K562 (cell line): Measurements from ENCODE around the gene NPC1. TPM values are rescaled to one million over a fixed set of nuclear protein-coding genes. Genes with fewer than 3 reads are reported as not detected.

ENCODE experiments used
- ATAC-seq: fragments of 200-7000 bp; cut with Tn5 transposase; 3 replicates; pipeline ENCODE4 v1.9.1; 2020; ENCODE audit warnings: moderate library complexity
- BruUV-seq: library from RNA; stranded (reverse); fragments of 400-500 nt; replicated peaks from 2 replicates; lab custom pipeline; 2021; lab: Mats Ljungman, UMichigan
- CTCF ChIA-PET: fragments of 300-600 bp; formaldehyde crosslinking; extraction: SDS; loops from one replicate; lab custom pipeline; 2021; ENCODE audit warnings: low intra/inter-chr PET ratio; lab: Yijun Ruan, JAX
- POLR2A ChIA-PET: fragments of 300-600, 350-650 bp; sonication (Branson Sonifier 250); formaldehyde crosslinking; extraction: SDS; loops from one replicate; lab custom pipeline; 2021; ENCODE audit warnings: antibody characterized with exemption, inconsistent platforms; lab: Yijun Ruan, JAX
- DNase-seq, 4 experiments: peaks; one replicate each; pipeline versions ENCODE4 v3.0.0 to v3.0.0-alpha.2; 2011 to 2018; ENCODE audit warnings: low spot score in 3 of 4, mixed read lengths in 3 of 4; ENCODE audit errors: extremely low read depth in 1 of 4
- FAIRE-seq: peaks from 2 replicates; lab custom pipeline; 2011; peaks lifted over from hg19 to GRCh38; lab: Jason Lieb, UNC
- H2AFZ ChIP-seq: 2 replicates; pipeline ENCODE4 v1.6.0; 2011; ENCODE audit warnings: low read depth, low read length, control low read depth, inconsistent platforms
- H3K27ac ChIP-seq: fragments of 200-600 bp; 3 replicates; pipeline ENCODE4 v1.8.0; 2011; ENCODE audit warnings: low read depth, mild to moderate bottlenecking, control low read depth, inconsistent platforms, low read length, moderate library complexity, mixed read lengths; ENCODE audit errors: extremely low read depth
- H3K27me3 ChIP-seq, 2 experiments: fragments of 300-600 bp in 1 of 2; 2 replicates in 1 of 2; 3 replicates in 1 of 2; pipeline versions ENCODE4 v1.6.0 to v1.8.0; 2011; ENCODE audit warnings: inconsistent platforms in 2 of 2, low read length in 2 of 2, mild to moderate bottlenecking in 1 of 2, mixed read lengths in 1 of 2, moderate library complexity in 1 of 2; ENCODE audit not compliant: control insufficient read depth in 2 of 2, insufficient read depth in 2 of 2
- H3K36me3 ChIP-seq: fragments of 300-600 bp; 3 replicates; pipeline ENCODE4 v1.8.0; 2011; ENCODE audit warnings: mild to moderate bottlenecking, low read length, inconsistent platforms; ENCODE audit not compliant: control insufficient read depth, insufficient read depth
- H3K4me1 ChIP-seq, 2 experiments: fragments of 200-600 bp in 1 of 2; replicated peaks in 1 of 2; 2 replicates in 1 of 2; 3 replicates in 1 of 2; pipeline versions ENCODE4 v1.5.1 to v1.8.0; 2011; ENCODE audit warnings: inconsistent platforms in 2 of 2, low read length in 2 of 2, mild to moderate bottlenecking in 1 of 2, mixed read lengths in 1 of 2, moderate library complexity in 1 of 2; ENCODE audit not compliant: control insufficient read depth in 2 of 2, insufficient read depth in 2 of 2
- H3K4me2 ChIP-seq: 2 replicates; pipeline ENCODE4 v1.6.1; 2011; ENCODE audit warnings: low read length, control low read depth, inconsistent platforms, mixed read lengths; ENCODE audit not compliant: insufficient read depth
- H3K4me3 ChIP-seq: fragments of 200-600 bp; sonication (generic), shearing (Covaris generic); 2 replicates; pipeline ENCODE4 v1.5.1; 2016; ENCODE audit warnings: control low read depth, inconsistent platforms
- H3K79me2 ChIP-seq: fragments of 200-600 bp; 3 replicates; pipeline ENCODE4 v1.8.0; 2011; ENCODE audit warnings: low read length, inconsistent platforms; ENCODE audit not compliant: control insufficient read depth, insufficient read depth
- H3K9ac ChIP-seq, 2 experiments: 2 replicates each; pipeline versions ENCODE4 v1.6.0 to v1.6.1; 2011; ENCODE audit warnings: low read depth in 2 of 2, low read length in 2 of 2, control low read depth in 1 of 2, inconsistent platforms in 1 of 2, mild to moderate bottlenecking in 1 of 2, mixed read lengths in 1 of 2; ENCODE audit not compliant: insufficient read depth in 1 of 2
- H3K9me1 ChIP-seq: one replicate; pipeline ENCODE4 v1.6.0; 2011; ENCODE audit warnings: inconsistent platforms, mild to moderate bottlenecking, low read length, moderate library complexity; ENCODE audit not compliant: control insufficient read depth, insufficient read depth
- H3K9me3 ChIP-seq: replicated peaks from 2 replicates; pipeline ENCODE4 v1.5.1; 2011; ENCODE audit warnings: low read depth, low read length, inconsistent platforms; ENCODE audit not compliant: control insufficient read depth, insufficient read depth
- H4K20me1 ChIP-seq: replicated peaks from 2 replicates; pipeline ENCODE4 v1.6.1; 2011; ENCODE audit warnings: low read length, inconsistent platforms, mixed read lengths; ENCODE audit not compliant: control insufficient read depth, insufficient read depth
- ARID1B ChIP-seq: fragments of 450-650 bp; IDR thresholded peaks from 2 replicates; pipeline ENCODE4 v1.6.1; 2016; ENCODE audit warnings: antibody characterized with exemption, mild to moderate bottlenecking, inconsistent platforms
- BHLHE40 ChIP-seq: IDR thresholded peaks from 2 replicates; pipeline ENCODE4 v1.6.1; 2011; ENCODE audit warnings: low read length, improper control_type of control experiment
- CBFA2T2 ChIP-seq: fragments of 450-650 bp; conservative IDR thresholded peaks from 2 replicates; pipeline ENCODE4 v1.6.1; 2017; ENCODE audit warnings: mild to moderate bottlenecking
- CEBPB ChIP-seq: fragments of 450-650 bp; IDR thresholded peaks from 2 replicates; pipeline ENCODE4 v1.6.1; 2016; ENCODE audit warnings: missing genetic modification characterization, missing compliant biosample characterization
- MEF2A ChIP-seq: IDR thresholded peaks from 2 replicates; pipeline ENCODE4 v1.6.1; 2011; ENCODE audit warnings: low read depth, mild to moderate bottlenecking, low read length, moderate library complexity; ENCODE audit not compliant: control insufficient read depth
- MEIS2 ChIP-seq: fragments of 450-650 bp; IDR thresholded peaks from 2 replicates; pipeline ENCODE4 v1.6.1; 2014; ENCODE audit warnings: mild to moderate bottlenecking; ENCODE audit not compliant: partially characterized antibody
- POLR2A ChIP-seq: fragments of 450-650 bp; conservative IDR thresholded peaks from 2 replicates; pipeline ENCODE4 v1.6.1; 2016
- PTRF ChIP-seq: fragments of 450-650 bp; IDR thresholded peaks from 2 replicates; pipeline ENCODE4 v1.6.1; 2016; ENCODE audit warnings: mild to moderate bottlenecking, missing genetic modification characterization, missing compliant biosample characterization
- RB1 ChIP-seq: fragments of 450-650 bp; IDR thresholded peaks from 2 replicates; pipeline ENCODE4 v1.6.1; 2017; ENCODE audit warnings: low read depth, mild to moderate bottlenecking
- SAP30 ChIP-seq: fragments of 200-600 bp; sonication (generic); IDR thresholded peaks from 2 replicates; pipeline ENCODE4 v1.6.1; 2012; ENCODE audit warnings: borderline replicate concordance, low read depth, mild to moderate bottlenecking, moderate library complexity, low read length, control low read depth, inconsistent platforms; ENCODE audit not compliant: insufficient read depth, poor library complexity, severe bottlenecking
- SREBF1 ChIP-seq: fragments of 150-350 bp; IDR thresholded peaks from 2 replicates; pipeline ENCODE4 v1.6.1; 2014; ENCODE audit warnings: antibody characterized with exemption, low read depth, low read length, borderline replicate concordance
- SRSF1 ChIP-seq: fragments of 200-400 bp; formaldehyde crosslinking; IDR thresholded peaks from 2 replicates; pipeline ENCODE4 v1.6.1; 2017; ENCODE audit warnings: mild to moderate bottlenecking, low read depth, low read length, moderate library complexity
- YY1 ChIP-seq, 3 experiments: IDR thresholded peaks; 2 replicates each; pipeline ENCODE4 v1.6.1; 2011; ENCODE audit warnings: low read length in 2 of 3, mild to moderate bottlenecking in 2 of 3, moderate library complexity in 2 of 3, borderline replicate concordance in 1 of 3, control low read depth in 1 of 3, low read depth in 1 of 3; ENCODE audit not compliant: insufficient read depth in 3 of 3, insufficient replicate concordance in 2 of 3, control insufficient read depth in 1 of 3, insufficient read length in 1 of 3; ENCODE audit errors: extremely low read depth in 1 of 3
- ZBED1 ChIP-seq: IDR thresholded peaks from 2 replicates; pipeline ENCODE4 v1.6.1; 2014
- ZNF12 ChIP-seq: sonication (generic); formaldehyde crosslinking; IDR thresholded peaks from 2 replicates; pipeline ENCODE4 v1.4.0; 2020; ENCODE audit warnings: mild to moderate bottlenecking, missing genetic modification reagents
- ZNF444 ChIP-seq: fragments of 250-450 bp; sonication (Bioruptor Pico); IDR thresholded peaks from 2 replicates; pipeline ENCODE4 v1.4.0; 2020; ENCODE audit warnings: mild to moderate bottlenecking, moderate library complexity
- ZNF561 ChIP-seq: fragments of 450-650 bp; formaldehyde crosslinking; conservative IDR thresholded peaks from 2 replicates; pipeline ENCODE4 v1.4.0; 2020; ENCODE audit warnings: mild to moderate bottlenecking, moderate library complexity
- ZNF57 ChIP-seq: fragments of 450-650 bp; formaldehyde crosslinking; IDR thresholded peaks from 2 replicates; pipeline ENCODE4 v1.4.0; 2020; ENCODE audit warnings: mild to moderate bottlenecking, moderate library complexity
- ZNF77 ChIP-seq: fragments of 250-450 bp; sonication (Bioruptor Pico); IDR thresholded peaks from 2 replicates; pipeline ENCODE4 v1.5.0; 2020
- ZNF780A ChIP-seq: fragments of 250-450 bp; sonication (Bioruptor Pico); IDR thresholded peaks from 2 replicates; pipeline ENCODE4 v1.5.0; 2021; ENCODE audit warnings: mild to moderate bottlenecking
- WGBS: fragments of 100-300 bp; shearing (Covaris generic); methylation state at CpG from one replicate; pipeline ENCODE4 v1.1.6; 2016; ENCODE audit warnings: low coverage, mixed read lengths; ENCODE audit not compliant: insufficient coverage; ENCODE audit errors: missing lambda C conversion rate; 5-methylcytosine and 5-hydroxymethylcytosine counted together
- in situ Hi-C: fragments of 300-500 bp; cut with MboI; formaldehyde crosslinking; loops from 4 replicates; pipeline ENCODE4 v1.15.0; 2018; ENCODE audit warnings: inconsistent platforms, mixed read lengths
- intact Hi-C: fragments of 100-400 bp; cut with micrococcal nuclease; formaldehyde crosslinking; loops from 2 replicates; pipeline ENCODE4 v1.14.2; 2022
- polyA plus RNA-seq, 8 experiments: library from polyadenylated mRNA; depleted of rRNA in 4 of 8; stranded (reverse) in 5 of 8; unstranded in 3 of 8; fragments of >200 nt; fragmentation: Nextera tagmentation in 2 of 8; fragmentation: Illumina TruSeq in 1 of 8; extraction: Ambion mirVana in 2 of 8; extraction: Trizol in 1 of 8; gene quantifications; 2 replicates each; pipeline versions ENCODE4 v1.2.1 to v1.2.3, GENCODE V29; 2011 to 2014; ENCODE audit warnings: inconsistent platforms in 1 of 8, missing spikeins in 1 of 8
- total RNA-seq, 7 experiments: library from RNA; depleted of rRNA in 6 of 7; stranded (reverse); fragments of >200 nt in 6 of 7; fragmentation: Illumina TruSeq in 2 of 7; extraction: Trizol in 2 of 7; gene quantifications; 2 replicates each; pipeline versions ENCODE4 v1.2.1 to v1.2.3, GENCODE V29; 2011 to 2021; ENCODE audit warnings: low replicate concordance in 1 of 7
- TF ChIP-seq, protein P1 (sequence below): sonication (generic); formaldehyde crosslinking; IDR thresholded peaks from 2 replicates; pipeline ENCODE4 v1.8.1; 2023; ENCODE audit warnings: mild to moderate bottlenecking, missing genetic modification reagents

The NPC1 gene
- total and polyA plus RNA-seq, 9 of the 15 experiments (the other 6 are each of a cell fraction or from before 2014, with no cell fraction given): 17.1 to 45.9 (median 27.6) TPM

GRCh38 chr18:23568281-23569138, 17.8 kb downstream of the NPC1 start (continued):
- TF ChIP-seq MEIS2 (peak; percentile 57), ZNF12 (CRISPR knock-in tag) (no peak), CEBPB (tag) (peak; percentile 53; the same call in 1 of the 2 replicates)

GRCh38 chr18:23567671-23568070, 18.6 kb downstream of the NPC1 start:
- Histone ChIP-seq H4K20me1 (no peaks in the 10 kb centered on the region), H3K9me3 (no peaks in the 10 kb centered on the region), H2AFZ (no peak overlapping the region), H3K27ac (no peak overlapping the region), H3K36me3 (peaks cover 86% of the 10 kb centered on the region), H3K9me1 (no peaks in the 10 kb centered on the region), H3K27me3 (no peaks in the 10 kb centered on the region), H3K4me2 (no peak overlapping the region), H3K79me2 (no peaks in the 10 kb centered on the region), H3K4me3 (no peak overlapping the region), H3K4me1 (no peaks in the 10 kb centered on the region), H3K9ac (no peak overlapping the region)
- in situ Hi-C loops: no loop called here
- FAIRE-seq (no peak), ATAC-seq (no peak), DNase-seq (no peak)
- intact Hi-C loops: no loop called here
- POLR2A ChIA-PET: no interaction called here
- BruUV-seq: no TSS peak
- 96% methylated on average over 3 of the region's 3 CpGs for WGBS
- CTCF ChIA-PET: no interaction called here
- TF ChIP-seq MEF2A (no peak), ARID1B (no peak), ZNF780A (CRISPR knock-in tag) (no peak), RB1 (no peak), ZNF57 (CRISPR knock-in tag) (no peak), ZNF444 (CRISPR knock-in tag) (no peak), POLR2A (no peak), SREBF1 (no peak), SRSF1 (no peak), ZBED1 (no peak), ZNF77 (no peak), YY1 (IDR thresholded peaks at IDR 0.05; ENCODE audit: borderline replicate concordance in 1 of 3, control insufficient read depth in 1 of 3, extremely low read depth in 1 of 3, insufficient read depth in 3 of 3, insufficient read length in 1 of 3, insufficient replicate concordance in 2 of 3, low read depth in 1 of 3, low read length in 2 of 3) (no peak), BHLHE40 (no peak), ZNF561 (CRISPR knock-in tag) (no peak), SAP30 (no peak), PTRF (tag) (no peak), CBFA2T2 (no peak)
- TF ChIP-seq, protein P1, sequence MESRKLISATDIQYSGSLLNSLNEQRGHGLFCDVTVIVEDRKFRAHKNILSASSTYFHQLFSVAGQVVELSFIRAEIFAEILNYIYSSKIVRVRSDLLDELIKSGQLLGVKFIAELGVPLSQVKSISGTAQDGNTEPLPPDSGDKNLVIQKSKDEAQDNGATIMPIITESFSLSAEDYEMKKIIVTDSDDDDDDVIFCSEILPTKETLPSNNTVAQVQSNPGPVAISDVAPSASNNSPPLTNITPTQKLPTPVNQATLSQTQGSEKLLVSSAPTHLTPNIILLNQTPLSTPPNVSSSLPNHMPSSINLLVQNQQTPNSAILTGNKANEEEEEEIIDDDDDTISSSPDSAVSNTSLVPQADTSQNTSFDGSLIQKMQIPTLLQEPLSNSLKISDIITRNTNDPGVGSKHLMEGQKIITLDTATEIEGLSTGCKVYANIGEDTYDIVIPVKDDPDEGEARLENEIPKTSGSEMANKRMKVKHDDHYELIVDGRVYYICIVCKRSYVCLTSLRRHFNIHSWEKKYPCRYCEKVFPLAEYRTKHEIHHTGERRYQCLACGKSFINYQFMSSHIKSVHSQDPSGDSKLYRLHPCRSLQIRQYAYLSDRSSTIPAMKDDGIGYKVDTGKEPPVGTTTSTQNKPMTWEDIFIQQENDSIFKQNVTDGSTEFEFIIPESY (CRISPR knock-in tag): no peak
